D721Med (cell line): ENCODE measurements around the gene RHD.
"Not testable (repeated sequence)": the region's sequence is repeated elsewhere in the genome, so short reads cannot be mapped to it uniquely, and the experiment has no call there.

ENCODE experiments used
- DNase-seq: peaks from one replicate; pipeline ENCODE4 v3.0.0; 2011; ENCODE audit warnings: low spot score; ENCODE audit not compliant: insufficient read length
- FAIRE-seq: peaks from 2 replicates; lab custom pipeline; 2011; peaks lifted over from hg19 to GRCh38; lab: Jason Lieb, UNC
- TF ChIP-seq, protein P1 (sequence below): IDR thresholded peaks from 2 replicates; pipeline ENCODE4 v1.5.1; 2012; ENCODE audit warnings: mild to moderate bottlenecking, control low read depth; ENCODE audit not compliant: insufficient read depth; ENCODE audit errors: missing control alignments

The RHD gene

DNA sequence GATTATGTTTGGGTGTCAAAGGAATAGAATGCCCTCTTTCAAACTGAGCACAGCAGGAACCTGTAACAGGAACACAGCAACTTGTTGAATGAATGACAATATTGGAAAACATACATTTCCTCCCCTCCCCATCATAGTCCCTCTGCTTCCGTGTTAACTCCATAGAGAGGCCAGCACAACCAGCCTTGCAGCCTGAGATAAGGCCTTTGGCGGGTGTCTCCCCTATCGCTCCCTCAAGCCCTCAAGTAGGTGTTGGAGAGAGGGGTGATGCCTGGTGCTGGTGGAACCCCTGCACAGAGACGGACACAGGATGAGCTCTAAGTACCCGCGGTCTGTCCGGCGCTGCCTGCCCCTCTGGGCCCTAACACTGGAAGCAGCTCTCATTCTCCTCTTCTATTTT is at the start of gene RHD:
Gene RHD (plus strand): TSS at position 272 of the 400 bp plus-strand sequence. CDS start 39 bp downstream, at position 311.
- DNase-seq, FAIRE-seq: not testable (repeated sequence)

DNA sequence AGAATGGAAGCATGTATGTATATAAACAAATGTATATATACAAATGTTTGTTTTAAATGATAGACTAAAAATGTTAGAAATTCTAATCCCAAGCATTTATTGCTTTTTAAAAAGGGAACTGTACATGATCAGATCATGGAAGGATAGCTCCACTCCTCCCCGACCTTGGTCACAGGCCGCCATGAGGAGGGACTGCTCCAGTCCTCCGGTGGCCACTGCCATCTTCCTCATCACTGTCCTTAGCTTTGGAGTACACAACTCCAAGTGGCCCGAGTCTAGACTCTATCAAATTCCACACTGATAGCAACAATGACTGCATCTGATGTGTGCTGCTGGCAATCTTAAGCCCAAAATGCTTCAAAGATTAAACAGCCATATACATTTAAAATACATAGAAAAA is 49.7 kb upstream of the RHD start:
- no peak for DNase-seq
- TF ChIP-seq, protein P1, sequence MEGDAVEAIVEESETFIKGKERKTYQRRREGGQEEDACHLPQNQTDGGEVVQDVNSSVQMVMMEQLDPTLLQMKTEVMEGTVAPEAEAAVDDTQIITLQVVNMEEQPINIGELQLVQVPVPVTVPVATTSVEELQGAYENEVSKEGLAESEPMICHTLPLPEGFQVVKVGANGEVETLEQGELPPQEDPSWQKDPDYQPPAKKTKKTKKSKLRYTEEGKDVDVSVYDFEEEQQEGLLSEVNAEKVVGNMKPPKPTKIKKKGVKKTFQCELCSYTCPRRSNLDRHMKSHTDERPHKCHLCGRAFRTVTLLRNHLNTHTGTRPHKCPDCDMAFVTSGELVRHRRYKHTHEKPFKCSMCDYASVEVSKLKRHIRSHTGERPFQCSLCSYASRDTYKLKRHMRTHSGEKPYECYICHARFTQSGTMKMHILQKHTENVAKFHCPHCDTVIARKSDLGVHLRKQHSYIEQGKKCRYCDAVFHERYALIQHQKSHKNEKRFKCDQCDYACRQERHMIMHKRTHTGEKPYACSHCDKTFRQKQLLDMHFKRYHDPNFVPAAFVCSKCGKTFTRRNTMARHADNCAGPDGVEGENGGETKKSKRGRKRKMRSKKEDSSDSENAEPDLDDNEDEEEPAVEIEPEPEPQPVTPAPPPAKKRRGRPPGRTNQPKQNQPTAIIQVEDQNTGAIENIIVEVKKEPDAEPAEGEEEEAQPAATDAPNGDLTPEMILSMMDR, result no peak
- no peak for FAIRE-seq

- FAIRE-seq, result no peak
- TF ChIP-seq, protein P1, result no peak
These were observed 48.8 kb upstream of the RHD start for GRCh38 chr1:25223471-25223870.

DNA sequence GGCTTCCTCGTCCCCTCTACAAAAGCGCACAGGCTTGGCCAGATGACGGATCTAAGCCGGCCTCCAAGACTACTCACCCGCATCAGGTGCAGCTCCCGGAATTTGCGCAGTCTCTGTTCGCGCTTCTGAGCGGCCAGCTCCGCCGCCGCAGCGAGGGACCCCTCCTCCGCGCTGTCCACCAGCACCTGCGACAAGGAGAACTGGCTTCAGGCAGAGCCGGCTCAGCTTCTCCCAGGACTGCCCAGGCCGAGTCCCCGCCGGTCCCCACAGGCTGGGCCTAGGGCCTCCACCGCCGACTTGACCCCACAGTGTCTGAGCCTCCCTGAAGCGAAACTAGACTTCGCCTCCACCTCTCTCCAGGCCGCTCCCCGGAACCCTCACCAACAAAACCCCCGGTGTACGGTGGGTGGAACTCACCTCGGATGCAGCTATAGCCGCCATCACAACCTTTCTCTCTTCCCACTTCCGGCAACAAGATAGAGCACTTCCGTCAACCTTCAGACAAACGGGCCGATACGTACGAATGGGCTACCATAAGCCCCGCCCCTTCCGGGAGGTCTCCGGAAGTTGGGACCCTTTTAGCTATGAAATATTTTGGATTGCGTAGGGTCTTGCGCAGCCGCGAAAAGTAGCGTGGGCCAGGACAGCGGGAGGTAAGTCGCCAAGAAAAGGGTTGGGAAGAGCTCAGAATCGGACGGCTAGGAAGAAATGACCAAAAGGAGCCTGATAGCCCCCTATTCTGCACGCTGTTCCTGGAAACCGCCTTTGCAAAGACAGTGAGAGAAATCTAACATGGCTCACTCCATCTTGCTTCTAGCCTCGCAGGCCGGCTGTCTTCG is 40.1 kb upstream of the RHD start, which contains the start of gene SYF2:
Gene SYF2 (minus strand): TSS at position 476 of the 839 bp plus-strand sequence. CDS start 35 bp downstream, at position 441.
- FAIRE-seq, result no peak
- peak; percentile 55 for DNase-seq
- TF ChIP-seq, protein P1, result no peak

More at GRCh38 chr1:25223471-25223870, 48.8 kb upstream of the RHD start:
- no peak for DNase-seq

DNA sequence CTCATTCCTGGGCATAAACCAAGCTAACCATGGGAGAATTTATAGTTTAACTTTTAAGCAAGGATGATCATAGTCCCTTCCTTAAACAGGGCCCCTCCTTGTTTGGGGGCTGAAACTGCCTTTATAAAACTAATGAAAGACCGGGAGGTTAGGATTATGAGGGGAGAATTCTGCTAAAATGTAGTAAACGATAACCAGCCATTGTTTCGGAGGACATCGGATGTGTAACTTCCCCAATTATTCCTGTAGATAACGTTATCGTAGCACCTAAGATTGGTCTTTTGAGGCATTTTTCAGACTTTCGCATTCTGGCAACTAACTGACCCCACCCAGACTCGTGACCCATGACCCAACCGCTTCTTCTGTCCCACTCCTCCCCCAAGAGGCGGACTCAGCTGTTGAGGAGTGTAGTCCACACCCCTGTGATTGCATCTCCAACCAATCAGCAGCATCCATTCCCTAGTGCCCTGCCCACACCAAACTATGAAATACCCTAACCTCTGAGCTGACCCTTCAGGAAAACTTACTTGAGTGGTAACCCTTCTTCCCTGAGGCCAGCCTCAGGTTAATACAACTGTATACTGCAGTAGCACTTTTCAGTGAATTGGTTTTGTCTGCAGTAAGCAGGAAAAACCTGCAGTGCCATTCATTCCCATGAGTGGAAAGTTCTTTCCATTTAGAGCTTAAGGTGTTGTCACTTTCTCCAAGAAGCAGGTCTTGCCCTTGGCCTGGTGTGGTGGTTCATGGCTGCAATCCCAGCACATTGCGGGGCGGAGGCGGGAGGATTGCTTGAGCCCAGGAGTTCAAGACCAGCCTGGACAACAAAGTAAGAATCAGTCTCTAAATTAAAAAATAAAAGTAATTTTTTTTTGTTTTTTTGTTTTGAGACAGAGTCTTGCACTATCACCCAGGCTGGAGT is 39.2 kb upstream of the RHD start:
- FAIRE-seq (no peak), DNase-seq (no peak)
- TF ChIP-seq, protein P1, result no peak

GRCh38 chr1:25235411-25235810 is 36.9 kb upstream of the RHD start:
- DNase-seq, FAIRE-seq: not testable (repeated sequence)

- FAIRE-seq, DNase-seq: not testable (repeated sequence)
These were observed 36.0 kb upstream of the RHD start for GRCh38 chr1:25236261-25236660.

GRCh38 chr1:25238046-25238445 is 34.3 kb upstream of the RHD start:
- FAIRE-seq (no peak), DNase-seq (no peak)
- TF ChIP-seq, protein P1, result no peak
